OCI-LY3 (cell line): ENCODE data around the gene COQ8A.
A peak's percentile ranks its signal among the peaks of the same experiment; 100 is the strongest.

ENCODE experiments used
- H2AFZ ChIP-seq: fragments of 200-600, 300-600 bp; shearing (Covaris generic); 2 replicates; pipeline ENCODE4 v1.6.0; 2014; ENCODE audit warnings: antibody characterized with exemption, low read depth, low read length
- H3K27ac ChIP-seq: fragments of 200-600, 300-600 bp; sonication (generic); 2 replicates; pipeline ENCODE4 v1.5.1; 2014; ENCODE audit warnings: mild to moderate bottlenecking, low read length, moderate library complexity, mixed read lengths
- H3K27me3 ChIP-seq: fragments of 200-600, 300-600 bp; sonication (generic); 2 replicates; pipeline ENCODE4 v1.6.1; 2014; ENCODE audit warnings: low read depth, low read length, mixed read lengths
- H3K36me3 ChIP-seq: fragments of 200-600, 300-600 bp; sonication (generic); replicated peaks from 2 replicates; pipeline ENCODE3; 2014; ENCODE audit warnings: low read depth, low read length, mixed read lengths
- H3K4me1 ChIP-seq: fragments of 300-600, 200-600 bp; sonication (generic); 2 replicates; pipeline ENCODE4 v1.6.1; 2014; ENCODE audit warnings: low read length, mixed read lengths
- H3K4me2 ChIP-seq: fragments of 200-600, 300-600 bp; sonication (generic); 2 replicates; pipeline ENCODE4 v1.6.1; 2014; ENCODE audit warnings: low read length, mixed read lengths
- H3K4me3 ChIP-seq: fragments of 300-600, 200-600 bp; sonication (generic); 2 replicates; pipeline ENCODE4 v1.5.1; 2014; ENCODE audit warnings: antibody characterized with exemption, mild to moderate bottlenecking, low read length, moderate library complexity
- H3K79me2 ChIP-seq: fragments of 300-600, 200-600 bp; shearing (Covaris generic); 2 replicates; pipeline ENCODE4 v1.6.1; 2014; ENCODE audit warnings: mild to moderate bottlenecking, low read length, mixed read lengths
- H3K9ac ChIP-seq: fragments of 300-600, 200-600 bp; shearing (Covaris generic); 2 replicates; pipeline ENCODE4 v1.6.0; 2014; ENCODE audit warnings: mild to moderate bottlenecking, low read length, moderate library complexity
- H3K9me3 ChIP-seq: fragments of 200-600, 300-600 bp; shearing (Covaris generic); 2 replicates; pipeline ENCODE4 v1.6.1; 2014; ENCODE audit warnings: low read length, mixed read lengths; ENCODE audit not compliant: insufficient read depth
- H4K20me1 ChIP-seq: fragments of 200-600, 300-600 bp; sonication (generic); 2 replicates; pipeline ENCODE4 v1.6.1; 2016; ENCODE audit warnings: low read length, mixed read lengths; ENCODE audit not compliant: insufficient read depth
- CTCF ChIP-seq: fragments of 200-600, 300-600 bp; sonication (generic); IDR thresholded peaks from 2 replicates; pipeline ENCODE4 v1.5.1; 2014; ENCODE audit warnings: antibody characterized with exemption, low read length, low read depth
- EZH2phosphoT487 ChIP-seq: fragments of 200-600 bp; shearing (Covaris generic); IDR thresholded peaks from 2 replicates; pipeline ENCODE4 v1.6.1; 2018; ENCODE audit warnings: antibody characterized with exemption, mixed run types, low read depth

COQ8A gene

GRCh38 chr1:226990133-226990716 lies 50.1 kb downstream of the COQ8A start:
- Histone ChIP-seq H3K4me3 (no peak overlapping the region), H4K20me1 (no peaks in the 10 kb centered on the region), H2AFZ (peak overlapping the region; percentile 4), H3K4me1 (peaks cover 17% of the 10 kb centered on the region), H3K9me3 (no peaks in the 10 kb centered on the region), H3K79me2 (no peaks in the 10 kb centered on the region), H3K27me3 (no peaks in the 10 kb centered on the region), H3K27ac (no peak overlapping the region), H3K9ac (no peak overlapping the region), H3K36me3 (no peaks in the 10 kb centered on the region), H3K4me2 (peak overlapping the region; percentile 8; the same call in 1 of the 2 replicates)
- TF ChIP-seq CTCF, result no peak
- no peak for TF ChIP-seq EZH2phosphoT487

- Histone ChIP-seq H3K9ac (no peak overlapping the region), H4K20me1 (no peaks in the 10 kb centered on the region), H3K79me2 (no peaks in the 10 kb centered on the region), H3K36me3 (no peaks in the 10 kb centered on the region), H3K27me3 (no peaks in the 10 kb centered on the region), H3K4me2 (no peak overlapping the region), H3K27ac (no peak overlapping the region), H3K4me1 (peaks cover 29% of the 10 kb centered on the region), H3K9me3 (no peaks in the 10 kb centered on the region), H2AFZ (no peak overlapping the region), H3K4me3 (no peak overlapping the region)
- TF ChIP-seq EZH2phosphoT487 (no peak), CTCF (no peak)
Measured at GRCh38 chr1:226991920-226992319, 51.8 kb downstream of the COQ8A start.

GRCh38 chr1:226993814-226994585 lies 53.9 kb downstream of the COQ8A start:
- TF ChIP-seq CTCF (no peak), EZH2phosphoT487 (no peak)
- H3K4me1 ChIP-seq, result peaks cover 29% of the 10 kb centered on the region
- no peak overlapping the region for H3K27ac ChIP-seq
- H3K9ac ChIP-seq, result no peak overlapping the region
- H3K9me3 ChIP-seq, result no peaks in the 10 kb centered on the region
- H3K36me3 ChIP-seq, result no peaks in the 10 kb centered on the region
- H3K79me2 ChIP-seq, result no peaks in the 10 kb centered on the region
- no peak overlapping the region for H3K4me2 ChIP-seq
- no peak overlapping the region for H3K4me3 ChIP-seq
- no peaks in the 10 kb centered on the region for H4K20me1 ChIP-seq
- H3K27me3 ChIP-seq, result no peaks in the 10 kb centered on the region
- H2AFZ ChIP-seq, result no peak overlapping the region

GRCh38 chr1:226994586-226995364 lies 54.7 kb downstream of the COQ8A start:
- H3K36me3 ChIP-seq, result no peaks in the 10 kb centered on the region
- no peaks in the 10 kb centered on the region for H3K27me3 ChIP-seq
- H3K4me3 ChIP-seq, result no peak overlapping the region
- no peak overlapping the region for H3K9ac ChIP-seq
- H3K79me2 ChIP-seq, result no peaks in the 10 kb centered on the region
- no peak overlapping the region for H2AFZ ChIP-seq
- H3K9me3 ChIP-seq, result no peaks in the 10 kb centered on the region
- TF ChIP-seq EZH2phosphoT487, result no peak
- no peak for TF ChIP-seq CTCF
- H3K27ac ChIP-seq, result no peak overlapping the region
- peaks cover 24% of the 10 kb centered on the region for H3K4me1 ChIP-seq
- H3K4me2 ChIP-seq, result 0 out of 2 replicates have a peak overlapping the region, but pooled peaks have one; percentile 67
- H4K20me1 ChIP-seq, result no peaks in the 10 kb centered on the region
